DMS153 treated with DMSO at 0.1 percent for 48 hours (cell line): ENCODE results near the gene HDDC2.
A peak's percentile ranks its signal among the peaks of the same experiment; 100 is the strongest.

Source experiments
- DNase-seq: peaks from one replicate; lab custom pipeline; 2025; ENCODE audit not compliant: unreplicated experiment; lab: John Stamatoyannopoulos, UW

Gene HDDC2

DNA sequence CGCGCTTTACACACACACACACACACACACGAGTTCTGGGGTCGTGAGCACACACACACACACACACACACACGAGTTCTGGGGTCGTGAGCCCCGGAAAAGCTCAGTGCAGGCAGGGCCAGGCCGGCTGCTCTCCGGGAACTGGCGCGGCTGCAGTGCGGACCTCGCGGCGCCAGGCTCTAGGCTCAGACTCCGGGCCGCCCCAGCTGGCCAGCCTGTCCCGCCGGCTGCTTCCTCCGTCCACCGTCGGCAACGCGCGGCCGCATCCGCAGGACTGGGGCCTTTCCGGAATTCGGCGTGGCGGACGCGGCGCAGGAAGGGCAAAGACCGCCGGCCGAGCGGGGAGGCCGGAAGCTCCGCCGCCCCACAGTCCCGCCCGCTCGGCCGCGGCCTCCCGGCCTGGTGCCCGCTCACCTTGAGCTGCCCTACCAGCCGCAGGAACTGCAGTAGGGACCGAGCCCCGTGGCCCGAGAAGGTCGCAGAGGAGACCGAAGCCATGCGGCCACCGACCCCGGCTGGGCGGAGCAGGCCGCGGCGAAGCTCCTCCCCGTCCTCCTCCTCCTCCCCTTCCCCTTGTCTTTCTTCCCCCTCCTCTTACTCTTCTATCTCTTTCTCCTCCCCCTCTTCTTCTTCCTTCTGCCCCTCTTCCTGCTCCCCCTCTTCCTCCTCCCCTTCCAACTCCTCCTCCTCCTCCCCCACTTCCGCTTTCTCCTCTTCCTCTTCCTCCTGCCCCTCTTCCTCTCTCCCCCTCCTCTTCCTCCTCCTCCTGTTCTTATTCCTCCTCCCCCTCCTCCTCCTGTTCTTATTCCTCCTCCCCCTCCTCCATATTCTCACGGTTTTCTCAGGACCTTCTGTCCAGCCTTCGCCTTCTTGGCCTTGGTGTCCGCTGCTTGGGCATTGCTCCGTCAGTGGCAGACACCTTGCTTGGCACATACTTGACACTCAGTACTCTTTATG, at the start of gene HDDC2:
TSS of gene HDDC2 (minus strand) at position 533 of the 957 bp plus-strand sequence. CDS start at position 498, 35 bp downstream.
- DNase-seq, result peak; percentile 55

- DNase-seq, result no peak
Observed at GRCh38 chr6:125346926-125347563, 45.3 kb upstream of the HDDC2 start.

DNA sequence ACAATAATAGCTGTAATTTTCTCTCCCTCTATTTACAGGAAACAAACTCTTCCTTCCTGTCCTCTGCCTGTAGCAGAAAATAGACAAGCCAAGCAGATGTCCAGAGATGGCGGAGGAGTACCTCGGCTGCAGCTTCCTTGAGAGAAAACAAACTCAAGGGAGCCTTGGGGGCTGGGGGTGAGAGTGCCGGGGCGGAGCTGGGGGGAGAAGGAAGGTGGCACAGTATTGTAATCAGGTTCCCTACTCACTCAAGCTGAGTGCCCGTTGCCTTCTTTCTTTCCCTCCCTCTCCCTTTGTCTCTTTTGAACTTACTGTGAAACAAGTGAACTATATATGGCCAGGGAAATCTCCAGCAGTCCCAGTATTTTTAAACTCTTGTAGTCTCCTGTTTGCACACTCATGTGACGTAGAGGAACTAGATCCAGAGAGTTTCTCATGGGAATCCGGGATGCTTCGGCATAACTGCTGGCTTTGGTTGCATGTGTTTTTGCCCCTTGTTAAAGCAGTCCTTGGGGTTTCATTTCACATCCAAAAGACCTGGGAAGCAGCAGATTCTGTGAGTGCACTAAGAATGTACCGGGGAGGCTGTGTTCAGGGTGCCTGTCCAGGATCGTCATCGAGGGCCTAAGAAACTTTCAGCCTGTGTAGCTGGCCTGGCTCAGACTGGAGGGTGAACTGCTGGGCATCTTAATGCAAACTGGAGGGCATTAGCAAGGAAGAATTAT, 44.6 kb upstream of the HDDC2 start:
- DNase-seq, result no peak

DNA sequence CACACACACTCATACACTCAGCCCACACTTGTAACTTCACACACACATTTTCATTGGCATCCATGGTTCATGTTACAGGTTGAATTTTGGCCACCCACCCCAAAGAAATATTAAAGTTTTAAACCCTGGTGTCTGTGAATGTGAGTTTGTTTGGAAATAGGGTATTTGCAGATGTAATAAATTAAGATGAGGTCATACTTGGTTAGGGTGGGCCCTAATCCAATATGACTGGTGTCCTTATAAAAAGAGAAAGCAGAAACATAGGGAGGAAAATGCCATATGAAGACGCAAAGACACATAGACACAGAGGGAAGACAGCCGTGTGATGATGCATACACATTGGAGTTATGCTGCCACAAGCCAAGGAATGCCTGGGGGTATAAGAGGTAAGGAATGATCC, 39.7 kb upstream of the HDDC2 start:
- DNase-seq, result no peak

DNA sequence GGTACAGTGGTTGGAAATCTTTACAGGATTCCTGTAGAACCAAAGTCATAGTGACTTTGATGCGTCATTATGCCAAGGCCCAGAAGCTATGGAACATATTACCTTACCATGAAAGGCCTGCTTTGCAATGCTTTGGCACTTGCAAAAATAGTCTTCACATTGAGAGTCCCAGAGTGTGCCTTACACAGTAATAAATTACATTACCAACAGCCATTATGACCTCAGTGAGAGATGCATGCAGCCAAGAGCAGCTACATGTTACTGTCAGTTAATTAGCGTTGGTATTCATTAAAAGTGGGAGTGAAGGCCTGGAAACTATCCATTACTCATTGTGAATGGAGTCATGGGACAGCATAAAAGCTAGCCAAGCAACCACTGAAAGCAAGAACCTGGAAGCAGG, 39.2 kb upstream of the HDDC2 start:
- DNase-seq, result no peak

DNA sequence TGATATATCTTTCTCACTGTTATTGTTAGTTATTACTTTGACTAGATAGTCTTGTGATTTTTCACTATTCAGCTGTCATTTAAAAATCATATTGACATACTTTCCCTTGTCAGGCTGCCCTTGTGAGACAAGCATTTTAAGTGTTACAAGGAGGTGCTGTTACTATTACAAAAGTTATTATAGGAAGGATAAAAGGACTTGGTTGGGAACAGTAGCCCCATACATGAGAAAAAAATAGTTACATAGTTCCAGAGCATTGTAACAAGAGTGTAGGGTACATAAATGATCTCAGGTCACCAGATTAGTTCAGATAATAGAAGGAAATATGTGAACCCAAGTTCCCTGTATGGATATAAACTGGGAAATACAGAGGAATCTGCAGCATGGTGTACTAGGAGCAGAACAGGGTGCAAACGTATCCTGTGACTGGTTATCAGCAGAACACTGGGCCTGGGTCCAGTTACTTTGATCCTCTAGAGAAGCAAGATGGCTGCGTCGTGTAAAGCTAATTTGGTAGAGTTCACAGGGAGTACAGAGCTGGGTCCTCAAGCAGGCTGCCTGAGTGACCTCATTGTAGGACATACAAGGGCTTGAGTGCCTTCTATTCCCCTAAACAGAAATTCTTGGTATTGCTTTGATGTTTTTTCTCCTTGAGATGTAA, 38.5 kb upstream of the HDDC2 start:
- no peak for DNase-seq

GRCh38 chr6:125339653-125340052, 37.9 kb upstream of the HDDC2 start:
- DNase-seq, result no peak

DNA sequence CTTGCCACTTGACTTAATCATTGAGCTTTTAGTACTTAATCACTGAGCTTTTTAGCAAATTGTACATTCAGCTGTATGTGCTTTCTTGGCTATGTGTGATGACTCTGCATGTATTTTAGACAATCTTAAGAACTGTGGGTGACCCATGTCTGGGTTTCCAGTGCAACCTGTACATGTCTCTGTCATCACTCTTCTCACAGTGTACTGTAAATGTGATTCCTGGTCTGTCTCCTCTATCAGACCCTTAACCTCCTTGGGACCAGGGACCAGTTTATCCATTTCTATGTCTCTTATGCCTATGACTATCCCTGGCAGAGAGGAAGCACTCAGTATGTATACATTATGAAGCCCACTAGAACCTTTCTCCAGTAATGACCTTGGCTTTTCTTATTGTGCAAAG, 36.6 kb upstream of the HDDC2 start:
- no peak for DNase-seq

- no peak for DNase-seq
Observed at GRCh38 chr6:125337706-125338105, 35.9 kb upstream of the HDDC2 start.

- DNase-seq, result no peak
Observed at GRCh38 chr6:125332664-125333063, 30.9 kb upstream of the HDDC2 start.

DNA sequence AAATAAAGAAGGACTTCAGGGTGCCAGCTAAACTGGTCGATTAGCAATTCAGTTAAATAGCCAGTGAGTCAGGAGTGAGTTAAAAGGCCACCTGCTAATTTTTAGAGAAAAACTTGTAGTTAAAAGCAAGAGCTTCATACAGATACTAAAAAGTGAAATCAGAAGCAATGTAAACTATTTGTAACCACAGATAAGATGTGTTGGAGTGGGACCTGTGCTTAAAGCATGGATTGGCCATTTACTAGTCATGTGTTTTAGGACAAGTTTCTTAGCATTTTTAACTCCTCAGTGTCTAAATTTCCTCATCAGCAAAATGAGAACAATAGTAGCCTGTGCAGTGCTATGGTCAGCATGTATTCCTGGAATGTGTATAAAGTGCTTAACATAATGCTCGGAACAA, 23.8 kb upstream of the HDDC2 start:
- no peak for DNase-seq

DNA sequence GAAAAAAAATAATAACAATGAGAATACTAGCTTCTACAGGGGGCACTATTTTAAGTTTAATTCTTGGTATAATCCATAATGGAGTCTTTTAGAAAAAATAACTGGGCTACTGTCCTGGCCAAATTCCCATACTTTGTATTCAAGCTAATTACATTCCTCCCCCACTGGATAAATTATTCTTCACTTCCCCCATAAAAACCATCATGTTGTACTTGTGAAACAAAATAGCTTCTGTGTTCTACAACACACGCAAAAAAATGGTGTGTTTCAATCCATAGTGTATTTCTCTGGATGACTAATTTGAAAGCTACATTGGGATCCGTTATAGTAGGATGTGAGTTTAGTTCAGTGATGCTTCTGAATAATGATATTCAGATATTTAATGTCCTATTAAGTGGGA, 21.6 kb upstream of the HDDC2 start:
- no peak for DNase-seq

GRCh38 chr6:125316621-125317020, 14.9 kb upstream of the HDDC2 start:
- no peak for DNase-seq

DNA sequence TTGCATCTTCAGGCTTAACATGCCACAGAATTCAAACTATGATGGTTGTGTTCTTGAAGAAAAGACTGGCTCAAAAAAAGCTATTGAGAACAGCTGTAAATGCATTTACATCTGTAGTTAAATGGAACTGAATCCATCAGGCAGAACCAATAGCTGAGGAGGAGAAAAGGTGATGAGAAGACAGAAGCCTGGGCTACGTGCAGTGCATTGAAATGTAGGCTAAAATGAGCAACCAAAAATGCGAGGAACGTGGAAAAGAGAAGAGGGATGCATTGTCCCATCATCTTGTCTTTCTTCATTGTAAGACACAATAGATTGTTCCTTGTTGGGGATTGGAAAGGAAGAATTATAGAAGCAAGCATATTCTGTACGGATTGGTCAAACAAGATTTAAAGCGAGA, 13.8 kb upstream of the HDDC2 start:
- DNase-seq, result no peak

DNA sequence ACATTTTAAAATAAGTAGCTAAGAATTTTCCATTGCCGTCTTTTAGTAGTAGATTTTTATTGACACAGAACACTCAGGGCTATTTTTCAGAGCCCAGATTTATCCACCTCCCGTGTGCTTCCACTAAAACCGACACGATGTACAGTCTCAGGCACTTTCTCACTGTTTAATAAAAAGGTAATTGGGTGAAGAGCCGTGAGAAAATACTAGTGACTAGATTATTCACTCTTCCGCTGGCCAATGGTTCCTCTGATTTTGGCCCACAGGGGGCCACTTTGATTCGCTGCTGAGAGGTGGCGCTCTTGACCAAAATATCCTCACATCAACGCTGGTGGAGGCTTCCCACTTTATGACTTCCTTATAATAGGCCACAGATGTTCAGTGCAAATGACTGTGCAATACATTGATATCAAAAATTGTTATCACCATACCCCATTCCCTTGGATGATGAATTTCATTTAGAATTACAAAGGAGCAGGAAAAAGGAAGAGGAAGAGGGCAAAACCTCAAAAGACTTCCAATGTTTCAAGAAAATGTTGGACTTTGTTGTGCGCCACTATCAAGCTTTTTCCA, 12.3 kb upstream of the HDDC2 start:
- peak; percentile 70 for DNase-seq

DNA sequence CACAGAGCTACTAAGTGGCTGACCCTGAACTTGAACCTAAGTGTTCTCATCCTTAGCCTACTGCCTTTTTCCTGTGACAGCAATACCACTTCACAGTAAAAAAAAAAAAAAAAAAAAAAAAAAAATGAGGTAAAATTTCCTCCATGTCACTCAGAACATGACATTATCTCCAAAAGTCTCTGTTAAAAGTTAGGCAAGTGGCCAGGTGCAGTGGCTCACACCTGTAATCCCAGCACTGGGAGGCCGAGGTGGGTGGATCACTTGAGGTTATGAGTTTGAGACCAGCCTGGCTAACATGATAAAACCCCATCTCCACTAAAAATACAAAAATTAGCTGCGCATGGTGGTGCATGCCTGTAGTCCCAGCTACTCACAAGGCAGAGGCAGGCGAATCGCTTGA, 11.2 kb upstream of the HDDC2 start:
- no peak for DNase-seq

GRCh38 chr6:125312478-125312877, 10.7 kb upstream of the HDDC2 start:
- no peak for DNase-seq

- peak; percentile 80 for DNase-seq
Observed at GRCh38 chr6:125310994-125311649, 9.4 kb upstream of the HDDC2 start.

DNA sequence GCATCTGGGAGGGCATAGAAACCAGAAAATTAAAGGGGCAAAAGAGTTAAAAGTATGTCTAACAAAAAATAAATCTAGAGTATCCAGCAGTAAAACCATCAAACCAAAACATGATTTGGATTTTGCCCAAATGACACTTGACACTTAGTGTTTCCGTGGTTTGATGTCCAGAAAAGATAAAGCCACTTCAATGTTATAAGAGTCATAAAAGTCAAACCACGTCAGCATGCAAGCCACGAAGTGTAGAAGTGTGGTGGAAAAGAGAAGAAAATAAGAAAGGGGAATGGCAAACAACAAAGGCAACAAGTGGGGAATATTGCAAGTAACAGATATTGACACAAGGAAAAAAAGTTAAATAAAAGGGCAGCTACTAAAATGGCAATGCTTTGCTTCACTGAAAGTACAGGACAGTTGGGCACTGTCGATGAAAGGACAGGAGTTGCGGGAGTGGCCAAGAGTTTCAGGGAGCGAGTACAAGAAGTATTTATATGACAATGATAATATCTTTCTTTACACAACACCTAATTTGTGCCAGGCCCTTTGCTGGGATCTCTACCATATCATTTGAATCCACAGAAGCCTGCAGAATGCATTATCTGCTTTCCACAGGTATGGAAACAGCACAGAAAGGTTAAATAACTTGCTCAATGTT, 6.3 kb upstream of the HDDC2 start:
- no peak for DNase-seq
